ENCODE data around the gene SCLT1.

Gene SCLT1

DNA sequence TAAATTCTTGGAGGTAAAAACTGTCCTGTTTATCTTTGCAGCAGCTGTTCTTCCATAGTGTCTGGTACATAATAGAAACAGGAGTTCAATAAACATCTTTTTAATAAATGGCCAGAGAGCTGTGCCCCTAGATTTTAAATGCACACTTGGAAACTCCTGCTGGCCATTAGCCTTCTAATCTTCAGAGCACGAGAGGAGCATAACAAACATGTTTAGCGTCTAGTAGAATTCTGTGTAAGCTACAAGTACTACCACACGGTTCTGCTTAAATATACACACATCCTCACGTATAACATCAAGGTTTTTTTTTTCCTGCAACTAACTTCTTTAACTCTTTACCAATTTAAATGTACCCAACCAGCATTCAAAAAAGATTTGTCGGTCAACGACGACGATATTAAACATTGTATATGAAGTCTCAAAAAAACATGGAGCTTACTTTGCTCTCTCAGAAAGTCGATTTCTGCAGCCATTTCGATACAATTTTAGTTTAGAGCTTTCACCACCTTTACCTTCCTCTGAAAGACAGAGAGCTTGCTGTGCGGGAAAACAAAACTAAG lies 628 bp downstream of the SCLT1 start:
- TF ChIP-seq, protein P1, sequence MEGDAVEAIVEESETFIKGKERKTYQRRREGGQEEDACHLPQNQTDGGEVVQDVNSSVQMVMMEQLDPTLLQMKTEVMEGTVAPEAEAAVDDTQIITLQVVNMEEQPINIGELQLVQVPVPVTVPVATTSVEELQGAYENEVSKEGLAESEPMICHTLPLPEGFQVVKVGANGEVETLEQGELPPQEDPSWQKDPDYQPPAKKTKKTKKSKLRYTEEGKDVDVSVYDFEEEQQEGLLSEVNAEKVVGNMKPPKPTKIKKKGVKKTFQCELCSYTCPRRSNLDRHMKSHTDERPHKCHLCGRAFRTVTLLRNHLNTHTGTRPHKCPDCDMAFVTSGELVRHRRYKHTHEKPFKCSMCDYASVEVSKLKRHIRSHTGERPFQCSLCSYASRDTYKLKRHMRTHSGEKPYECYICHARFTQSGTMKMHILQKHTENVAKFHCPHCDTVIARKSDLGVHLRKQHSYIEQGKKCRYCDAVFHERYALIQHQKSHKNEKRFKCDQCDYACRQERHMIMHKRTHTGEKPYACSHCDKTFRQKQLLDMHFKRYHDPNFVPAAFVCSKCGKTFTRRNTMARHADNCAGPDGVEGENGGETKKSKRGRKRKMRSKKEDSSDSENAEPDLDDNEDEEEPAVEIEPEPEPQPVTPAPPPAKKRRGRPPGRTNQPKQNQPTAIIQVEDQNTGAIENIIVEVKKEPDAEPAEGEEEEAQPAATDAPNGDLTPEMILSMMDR (IDR thresholded peaks at IDR 0.05; ENCODE audit: low read depth, low read length): no peak
- no peak for DNase-seq
- H3K9me3 ChIP-seq (ENCODE audit: severe bottlenecking): no peaks in the 10 kb centered on the region
- no peaks in the 10 kb centered on the region for H3K27me3 ChIP-seq (ENCODE audit: insufficient read depth, low read depth, severe bottlenecking)
- H3K27ac ChIP-seq: peak overlapping the region; percentile 86
- no peaks in the 10 kb centered on the region; the same call in 1 of the 2 replicates for H3K36me3 ChIP-seq
- H3K4me3 ChIP-seq (ENCODE audit: low read depth, low read length): peak overlapping the region; percentile 75

DNA sequence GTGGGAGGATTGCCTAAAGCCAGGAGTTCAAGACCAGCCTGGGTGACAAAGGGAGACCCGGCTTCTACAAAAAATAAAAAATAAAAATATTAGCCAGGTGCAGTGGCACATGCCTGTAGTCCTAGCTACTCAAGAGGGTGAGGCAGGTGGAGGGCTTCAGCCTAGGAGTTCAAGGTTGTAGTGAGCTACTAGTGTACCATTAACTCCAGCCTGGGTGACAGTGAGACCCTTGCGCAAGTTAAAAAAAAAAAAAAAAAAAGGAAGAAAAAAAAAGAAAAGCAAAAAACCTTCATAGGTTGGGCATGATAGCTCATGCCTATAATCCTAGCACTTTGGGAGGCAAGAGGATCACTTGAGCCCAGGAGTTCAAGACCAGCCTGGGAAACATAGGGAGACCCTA lies 5.8 kb downstream of the SCLT1 start:
- Histone ChIP-seq H3K27ac (no peak overlapping the region), H3K27me3 (ENCODE audit: insufficient read depth, low read depth, severe bottlenecking) (no peaks in the 10 kb centered on the region), H3K36me3 (peaks cover 7% of the 10 kb centered on the region), H3K4me3 (ENCODE audit: low read depth, low read length) (no peak overlapping the region), H3K9me3 (ENCODE audit: severe bottlenecking) (peaks cover 5% of the 10 kb centered on the region)
- TF ChIP-seq, protein P1 (IDR thresholded peaks at IDR 0.05; ENCODE audit: low read depth, low read length): no peak
- no peak for DNase-seq

DNA sequence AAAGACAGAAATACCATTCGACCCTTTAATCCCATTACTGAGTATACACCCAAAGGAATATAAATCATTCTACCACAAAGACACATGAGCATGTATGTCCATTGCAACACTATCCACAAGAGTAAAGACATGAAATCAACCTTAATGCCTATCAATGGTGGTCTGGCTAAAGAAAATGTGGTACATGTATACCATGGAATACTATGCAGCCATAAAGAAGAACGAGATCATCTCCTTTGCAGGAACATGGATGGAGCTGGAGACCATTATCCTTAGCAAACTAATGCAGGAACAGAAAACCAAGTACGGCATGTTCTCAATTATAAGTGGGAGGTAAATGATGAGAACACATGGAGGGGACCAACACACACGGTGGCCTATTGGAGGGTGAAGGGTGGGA lies 7.9 kb downstream of the SCLT1 start:
- Histone ChIP-seq H3K27ac (no peak overlapping the region), H3K27me3 (ENCODE audit: insufficient read depth, low read depth, severe bottlenecking) (no peaks in the 10 kb centered on the region), H3K4me3 (ENCODE audit: low read depth, low read length) (no peak overlapping the region), H3K9me3 (ENCODE audit: severe bottlenecking) (peaks cover 5% of the 10 kb centered on the region), H3K36me3 (peaks cover 22% of the 10 kb centered on the region)
- DNase-seq: no peak
- TF ChIP-seq, protein P1 (IDR thresholded peaks at IDR 0.05; ENCODE audit: low read depth, low read length): no peak

DNA sequence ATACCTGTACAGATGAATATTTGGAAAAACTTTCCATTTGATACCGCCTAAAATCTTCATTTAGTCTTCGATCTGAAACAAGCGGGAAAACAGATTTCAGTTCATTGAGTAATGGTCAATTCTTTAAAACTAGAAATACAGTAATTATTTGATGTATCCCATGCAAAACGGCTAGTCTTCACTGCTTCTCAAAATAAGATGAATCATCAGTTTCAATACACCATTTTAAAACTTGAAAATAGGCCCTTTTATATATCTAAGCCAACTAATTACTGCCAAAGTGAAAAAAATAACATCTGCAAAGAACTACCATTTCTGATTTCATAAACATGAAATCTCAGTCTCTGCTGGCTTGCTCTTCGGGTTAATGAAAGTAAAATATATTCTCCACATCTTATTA lies 11.0 kb downstream of the SCLT1 start:
- no peak for DNase-seq
- peaks cover 7% of the 10 kb centered on the region for H3K9me3 ChIP-seq (ENCODE audit: severe bottlenecking)
- peaks cover 46% of the 10 kb centered on the region for H3K36me3 ChIP-seq
- no peak overlapping the region for H3K27ac ChIP-seq
- H3K4me3 ChIP-seq (ENCODE audit: low read depth, low read length): no peak overlapping the region
- no peaks in the 10 kb centered on the region for H3K27me3 ChIP-seq (ENCODE audit: insufficient read depth, low read depth, severe bottlenecking)
- TF ChIP-seq, protein P1 (IDR thresholded peaks at IDR 0.05; ENCODE audit: low read depth, low read length): no peak

DNA sequence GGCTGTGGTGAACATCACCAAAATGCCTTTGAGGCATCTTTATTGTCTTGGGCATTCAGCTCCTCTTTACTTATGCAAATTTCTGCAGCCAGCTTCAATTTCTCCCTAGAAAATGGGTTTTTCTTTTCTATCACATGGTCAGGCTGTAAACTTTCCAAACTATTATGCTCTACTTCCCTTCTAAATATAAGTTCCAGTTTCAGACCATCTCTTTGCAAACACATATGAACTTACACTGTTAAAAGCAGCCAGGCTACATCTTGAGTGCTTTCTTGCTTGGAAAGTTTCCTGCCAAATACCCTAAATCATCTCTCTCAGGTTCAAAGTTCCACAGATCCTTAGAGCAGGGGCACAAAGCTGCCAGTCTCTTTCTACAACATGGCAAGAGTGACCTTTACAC lies 13.2 kb downstream of the SCLT1 start:
- DNase-seq: no peak

More for the DNA sequence above, 13.2 kb downstream of the SCLT1 start:
- H3K27ac ChIP-seq: no peak overlapping the region
- TF ChIP-seq, protein P1 (IDR thresholded peaks at IDR 0.05; ENCODE audit: low read depth, low read length): no peak
- H3K27me3 ChIP-seq (ENCODE audit: insufficient read depth, low read depth, severe bottlenecking): no peaks in the 10 kb centered on the region
- peaks cover 42% of the 10 kb centered on the region for H3K36me3 ChIP-seq
- peaks cover 2% of the 10 kb centered on the region for H3K9me3 ChIP-seq (ENCODE audit: severe bottlenecking)
- H3K4me3 ChIP-seq (ENCODE audit: low read depth, low read length): no peak overlapping the region
